Colonic mucosa (tissue), 4 donors: ENCODE measurements around the gene CREBBP. TPM values are rescaled to one million over a fixed set of nuclear protein-coding genes. Genes with fewer than 3 reads are reported as not detected.

Experiments used
- DNase-seq: peaks from one replicate; pipeline ENCODE4 v3.0.0-alpha.2; 2020
- H3K27ac ChIP-seq: fragments of 200-600 bp; one replicate; pipeline ENCODE4 v1.8.0; 2021
- H3K27me3 ChIP-seq: fragments of 200-600 bp; one replicate; pipeline ENCODE4 v1.8.0; 2021
- H3K36me3 ChIP-seq: fragments of 200-600 bp; one replicate; pipeline ENCODE4 v1.8.0; 2021
- H3K4me1 ChIP-seq: fragments of 200-600 bp; one replicate; pipeline ENCODE4 v1.8.0; 2021; ENCODE audit warnings: mild to moderate bottlenecking
- H3K4me3 ChIP-seq: fragments of 200-600 bp; one replicate; pipeline ENCODE4 v1.8.0; 2021
- H3K9ac ChIP-seq, 2 donors: one replicate each; pipeline ENCODE4 v1.7.0; 2013; ENCODE audit warnings: control low read depth in 2 of 2, low read depth in 2 of 2, low read length in 2 of 2
- H3K9me3 ChIP-seq: fragments of 200-600 bp; one replicate; pipeline ENCODE4 v1.8.0; 2021
- intact Hi-C: fragments of 100-400 bp; cut with DNase I; formaldehyde crosslinking; loops from one replicate; pipeline ENCODE4 v1.14.1; 2022
- total RNA-seq, 2 donors: library from RNA; stranded (reverse); fragmentation: NEBNext Ultra II Directional in 1 of 2; extraction: Animal tissue kit (Norgen Biotek cat#: 25700) in 1 of 2; gene quantifications; one replicate each; pipeline ENCODE4 v1.2.1, GENCODE V29; 2021
- TF ChIP-seq, protein P1 (sequence below): fragments of 200-600 bp; IDR thresholded peaks from one replicate; pipeline ENCODE4 v1.8.0; 2022; ENCODE audit warnings: antibody characterized with exemption, mild to moderate bottlenecking
- donor health status: healthy.
- donor health status: DM: no; HTN: no; CAD: no.
- donor health status: DM: no; HTN: no; CAD: no.

The CREBBP gene
- total RNA-seq, 2 donors from 2014 or later, result 42.0 to 45.2 TPM

DNA sequence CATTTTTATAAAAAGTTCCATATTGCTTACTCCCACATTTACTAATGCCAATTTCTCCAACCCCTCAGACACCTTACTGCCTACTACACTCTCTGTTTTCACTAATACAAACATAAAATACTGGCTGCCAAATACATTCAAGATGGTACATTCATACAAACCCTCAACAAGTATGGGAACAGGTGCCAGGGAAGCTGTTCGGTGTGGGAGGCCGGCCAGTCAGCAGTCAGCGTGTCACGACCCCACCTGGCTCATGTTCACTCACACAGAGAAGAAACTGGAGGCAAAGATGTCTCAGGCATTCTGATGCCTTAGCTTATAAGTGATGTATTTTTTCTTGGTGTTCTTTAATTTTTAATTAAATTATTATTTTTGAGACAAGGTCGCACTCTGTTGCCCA lies 120.8 kb downstream of the CREBBP start:
- Histone ChIP-seq H3K27ac (no peak overlapping the region), H3K4me1 (no peaks in the 10 kb centered on the region), H3K9ac (no peak overlapping the region), H3K4me3 (no peak overlapping the region), H3K9me3 (no peaks in the 10 kb centered on the region), H3K36me3 (peaks cover 16% of the 10 kb centered on the region), H3K27me3 (no peaks in the 10 kb centered on the region)
- DNase-seq, result no peak
- TF ChIP-seq, protein P1, sequence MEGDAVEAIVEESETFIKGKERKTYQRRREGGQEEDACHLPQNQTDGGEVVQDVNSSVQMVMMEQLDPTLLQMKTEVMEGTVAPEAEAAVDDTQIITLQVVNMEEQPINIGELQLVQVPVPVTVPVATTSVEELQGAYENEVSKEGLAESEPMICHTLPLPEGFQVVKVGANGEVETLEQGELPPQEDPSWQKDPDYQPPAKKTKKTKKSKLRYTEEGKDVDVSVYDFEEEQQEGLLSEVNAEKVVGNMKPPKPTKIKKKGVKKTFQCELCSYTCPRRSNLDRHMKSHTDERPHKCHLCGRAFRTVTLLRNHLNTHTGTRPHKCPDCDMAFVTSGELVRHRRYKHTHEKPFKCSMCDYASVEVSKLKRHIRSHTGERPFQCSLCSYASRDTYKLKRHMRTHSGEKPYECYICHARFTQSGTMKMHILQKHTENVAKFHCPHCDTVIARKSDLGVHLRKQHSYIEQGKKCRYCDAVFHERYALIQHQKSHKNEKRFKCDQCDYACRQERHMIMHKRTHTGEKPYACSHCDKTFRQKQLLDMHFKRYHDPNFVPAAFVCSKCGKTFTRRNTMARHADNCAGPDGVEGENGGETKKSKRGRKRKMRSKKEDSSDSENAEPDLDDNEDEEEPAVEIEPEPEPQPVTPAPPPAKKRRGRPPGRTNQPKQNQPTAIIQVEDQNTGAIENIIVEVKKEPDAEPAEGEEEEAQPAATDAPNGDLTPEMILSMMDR, result no peak
- intact Hi-C loops, result no loop called here

DNA sequence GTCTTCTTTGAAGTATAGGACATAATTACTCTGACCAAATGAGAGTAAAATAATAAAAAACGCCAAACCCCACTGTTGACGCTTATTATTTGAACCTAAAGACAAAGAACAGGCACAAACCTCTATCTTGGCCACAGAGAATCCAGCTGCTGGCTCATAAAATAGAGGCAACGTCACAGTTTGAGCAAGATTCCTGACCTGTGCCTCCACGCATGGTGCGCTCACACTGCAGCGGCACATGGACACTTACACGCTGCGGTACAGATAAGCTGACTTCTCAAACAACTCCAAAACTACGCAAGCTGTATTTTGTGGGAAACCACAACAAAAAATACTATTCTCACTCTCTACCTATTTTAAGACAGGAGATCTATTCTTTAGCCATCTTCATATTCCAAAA lies 124.4 kb downstream of the CREBBP start:
- Histone ChIP-seq H3K9ac (no peak overlapping the region), H3K4me3 (no peak overlapping the region), H3K9me3 (no peaks in the 10 kb centered on the region), H3K36me3 (peaks cover 9% of the 10 kb centered on the region), H3K27ac (no peak overlapping the region), H3K27me3 (no peaks in the 10 kb centered on the region), H3K4me1 (no peaks in the 10 kb centered on the region)
- intact Hi-C loops, result no loop called here
- TF ChIP-seq, protein P1, result no peak
- DNase-seq, result no peak

DNA sequence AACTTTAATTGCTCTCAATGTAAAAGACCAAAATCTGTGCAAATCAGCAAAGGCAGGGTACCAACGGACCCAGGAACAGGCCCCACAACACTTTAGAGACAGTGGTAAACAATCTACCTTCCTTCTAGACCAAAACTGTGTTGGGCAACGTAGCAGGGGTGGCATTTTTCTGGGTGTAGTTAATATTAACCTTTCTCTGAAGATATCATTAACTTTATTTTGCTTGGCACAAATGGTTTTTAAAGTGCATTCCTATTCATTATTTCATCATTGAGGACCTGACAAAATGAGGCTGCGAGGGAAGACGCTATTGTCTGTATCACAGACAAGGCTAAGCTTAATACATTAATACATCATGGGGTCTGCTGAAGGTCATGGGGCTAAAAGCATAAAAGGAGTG lies 125.3 kb downstream of the CREBBP start:
- H3K9ac ChIP-seq, result no peak overlapping the region
- TF ChIP-seq, protein P1, result no peak
- H3K27ac ChIP-seq, result no peak overlapping the region
- no peak overlapping the region for H3K4me3 ChIP-seq
- no peak for DNase-seq
- intact Hi-C loops, result no loop called here
- H3K4me1 ChIP-seq, result no peaks in the 10 kb centered on the region
- no peaks in the 10 kb centered on the region for H3K9me3 ChIP-seq
- peaks cover 9% of the 10 kb centered on the region for H3K36me3 ChIP-seq
- H3K27me3 ChIP-seq, result no peaks in the 10 kb centered on the region

DNA sequence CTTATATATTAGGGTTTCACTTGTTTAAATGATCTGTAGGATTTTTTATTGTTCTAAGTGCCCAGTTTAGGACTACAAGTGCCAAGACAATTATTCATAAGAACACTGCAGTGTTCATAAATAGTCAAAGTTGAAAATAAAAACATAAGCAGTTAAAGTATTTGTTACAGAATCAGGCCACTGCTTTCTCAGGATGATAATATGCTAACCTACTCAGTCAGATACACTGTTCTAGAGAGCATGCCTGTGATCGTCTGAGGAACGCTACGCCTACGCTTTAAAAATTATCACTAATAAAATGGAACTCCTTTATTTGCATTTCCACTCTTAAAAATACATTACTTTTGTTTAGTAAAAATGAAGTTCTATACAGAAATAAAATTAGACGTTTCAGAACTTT lies 125.7 kb downstream of the CREBBP start:
- intact Hi-C loops, result no loop called here
- H3K27me3 ChIP-seq, result no peaks in the 10 kb centered on the region
- H3K27ac ChIP-seq, result no peak overlapping the region
- DNase-seq, result no peak
- H3K9ac ChIP-seq, result no peak overlapping the region
- no peaks in the 10 kb centered on the region for H3K4me1 ChIP-seq
- no peak overlapping the region for H3K4me3 ChIP-seq
- H3K9me3 ChIP-seq, result no peaks in the 10 kb centered on the region
- TF ChIP-seq, protein P1, result no peak
- H3K36me3 ChIP-seq, result peaks cover 9% of the 10 kb centered on the region

DNA sequence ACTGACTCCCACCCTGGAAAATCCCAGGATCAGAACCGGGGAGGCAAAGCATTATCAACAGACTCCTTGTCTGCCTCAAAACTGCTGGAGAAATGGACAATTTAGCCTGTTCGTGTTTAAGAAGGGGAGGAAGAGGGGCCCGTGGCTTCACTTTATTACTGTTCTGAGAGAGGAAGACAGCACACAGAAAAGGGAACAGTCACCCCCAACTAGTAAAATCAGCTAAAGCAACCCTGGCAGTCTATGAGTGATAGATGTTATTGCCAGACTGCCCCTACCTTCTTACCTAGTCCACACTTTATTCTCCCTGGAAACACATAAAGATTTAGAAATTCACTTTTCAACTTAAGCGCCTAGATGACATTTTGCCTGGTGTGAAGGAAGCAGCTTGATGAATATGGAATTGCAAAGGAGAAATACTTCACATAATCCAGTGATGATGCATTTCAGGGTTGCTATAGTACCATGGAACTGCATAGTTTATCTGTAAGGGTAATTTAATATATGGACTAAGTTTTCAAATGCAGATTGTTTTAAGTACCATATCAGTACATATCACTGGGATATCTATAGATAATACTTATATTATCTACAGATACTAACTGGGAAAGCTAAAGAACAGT lies 126.3 kb downstream of the CREBBP start:
- Histone ChIP-seq H3K4me3 (no peak overlapping the region), H3K9ac (no peak overlapping the region), H3K9me3 (no peaks in the 10 kb centered on the region), H3K4me1 (no peaks in the 10 kb centered on the region), H3K27me3 (no peaks in the 10 kb centered on the region), H3K27ac (no peak overlapping the region), H3K36me3 (peaks cover 9% of the 10 kb centered on the region)
- TF ChIP-seq, protein P1, result no peak
- intact Hi-C loops, result no loop called here
- no peak for DNase-seq
